ENCODE results near the gene SLC17A2.
"Not testable (repeated sequence)": the region's sequence is repeated elsewhere in the genome, so short reads cannot be mapped to it uniquely, and the experiment has no call there.

SLC17A2 gene

GRCh38 chr6:25950297-25950696 lies 19.8 kb upstream of the SLC17A2 start:
- DNase-seq, result no peak

DNA sequence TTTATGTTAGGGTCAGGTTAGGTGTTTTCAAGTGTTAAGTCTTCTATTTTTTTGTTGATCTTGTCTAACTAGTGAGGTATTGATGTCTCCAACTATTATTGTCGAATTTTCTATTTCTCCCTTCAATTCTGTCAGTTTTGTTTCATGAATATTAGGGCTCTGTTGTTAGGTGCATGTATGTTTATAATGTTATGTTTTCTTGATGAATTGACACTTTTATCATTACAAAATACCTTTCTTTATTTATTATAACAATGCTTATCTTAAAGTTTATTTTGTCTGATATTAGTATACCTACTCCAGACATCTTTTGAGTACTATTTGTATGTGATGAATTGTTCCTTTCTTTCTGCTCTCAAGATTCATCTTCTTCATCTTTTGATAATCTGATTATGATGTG lies 19.2 kb upstream of the SLC17A2 start:
- DNase-seq, result no peak

DNA sequence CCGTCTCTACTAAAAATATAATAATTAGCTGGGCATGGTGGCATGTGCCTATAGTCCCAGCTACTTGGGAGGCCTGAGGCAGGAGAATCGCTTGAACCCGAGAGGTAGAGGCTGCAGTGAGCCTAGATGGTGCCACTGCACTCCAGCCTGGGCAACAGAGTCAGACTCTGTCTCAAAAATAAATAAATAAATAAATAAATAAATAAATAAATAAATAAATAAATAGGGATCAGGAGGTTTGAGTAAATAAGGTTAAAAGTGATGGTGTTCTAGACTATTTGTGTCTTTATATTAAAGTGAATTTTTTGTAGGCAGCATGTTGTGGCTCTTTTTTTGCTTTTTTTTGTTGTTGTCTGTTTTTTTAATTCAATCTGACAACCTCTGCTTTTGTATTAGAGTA lies 17.0 kb upstream of the SLC17A2 start:
- not testable (repeated sequence) for DNase-seq

- no peak for DNase-seq
These were observed 16.1 kb upstream of the SLC17A2 start for GRCh38 chr6:25946631-25947030.

DNA sequence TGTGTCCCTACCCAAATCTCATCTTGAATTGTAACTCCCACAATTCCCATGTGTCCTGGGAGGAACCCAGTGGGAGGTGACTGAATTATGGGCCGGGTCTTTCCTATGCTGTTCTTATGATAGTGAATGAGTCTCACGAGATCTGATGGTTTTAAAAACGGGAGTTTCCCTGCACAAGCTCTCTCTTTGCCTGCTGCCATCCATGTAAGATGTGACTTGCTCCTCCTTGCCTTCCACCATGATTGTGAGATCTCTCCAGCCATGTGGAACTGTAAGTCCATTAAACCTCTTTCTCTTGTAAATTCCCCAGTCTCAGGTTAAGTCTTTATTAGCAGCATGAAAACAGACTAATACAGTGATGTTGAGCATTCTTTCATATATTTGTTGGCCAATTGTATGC lies 15.2 kb upstream of the SLC17A2 start:
- not testable (repeated sequence) for DNase-seq

- DNase-seq, result no peak
These were observed 14.4 kb upstream of the SLC17A2 start for GRCh38 chr6:25944688-25945574.

DNA sequence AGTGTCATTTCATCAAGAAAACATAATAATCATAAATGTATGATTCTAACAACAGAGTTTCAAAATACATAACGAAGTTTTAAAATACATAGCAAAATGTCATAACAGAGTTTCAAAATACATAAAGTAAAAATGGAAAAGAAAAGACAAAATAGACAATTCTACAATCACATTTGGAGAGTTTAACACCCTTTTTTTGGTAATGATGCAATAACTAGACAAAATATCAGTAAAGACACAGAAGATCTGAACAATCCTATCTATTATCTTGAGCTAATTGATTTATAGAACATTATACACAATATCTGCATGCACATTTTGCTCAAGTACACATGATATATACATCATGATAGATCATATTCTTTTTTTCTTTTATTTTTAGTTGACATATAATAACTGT lies 13.4 kb upstream of the SLC17A2 start:
- no peak for DNase-seq

- no peak for DNase-seq
These were observed 12.2 kb upstream of the SLC17A2 start for GRCh38 chr6:25942561-25943147.

- DNase-seq, result no peak
These were observed 9.1 kb upstream of the SLC17A2 start for GRCh38 chr6:25939593-25939992.

DNA sequence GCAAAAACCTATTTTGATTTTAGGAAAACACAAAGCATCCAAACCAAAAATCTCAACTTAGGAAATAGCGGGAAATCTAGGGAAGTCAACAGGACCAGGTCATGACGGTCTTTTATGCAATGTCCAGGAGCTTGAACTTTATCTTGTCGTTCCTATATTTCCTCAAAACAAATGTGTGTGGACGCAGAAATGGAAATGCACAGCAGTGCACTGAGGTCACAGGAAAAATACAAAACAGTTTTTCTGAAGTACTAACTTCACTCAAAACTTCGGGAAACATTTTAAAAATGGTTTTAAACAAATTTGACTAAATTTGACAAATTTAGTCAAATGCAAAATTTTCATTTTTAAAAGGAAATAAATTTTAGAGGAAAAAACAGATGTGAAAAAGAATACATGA lies 5.5 kb upstream of the SLC17A2 start:
- DNase-seq, result no peak

DNA sequence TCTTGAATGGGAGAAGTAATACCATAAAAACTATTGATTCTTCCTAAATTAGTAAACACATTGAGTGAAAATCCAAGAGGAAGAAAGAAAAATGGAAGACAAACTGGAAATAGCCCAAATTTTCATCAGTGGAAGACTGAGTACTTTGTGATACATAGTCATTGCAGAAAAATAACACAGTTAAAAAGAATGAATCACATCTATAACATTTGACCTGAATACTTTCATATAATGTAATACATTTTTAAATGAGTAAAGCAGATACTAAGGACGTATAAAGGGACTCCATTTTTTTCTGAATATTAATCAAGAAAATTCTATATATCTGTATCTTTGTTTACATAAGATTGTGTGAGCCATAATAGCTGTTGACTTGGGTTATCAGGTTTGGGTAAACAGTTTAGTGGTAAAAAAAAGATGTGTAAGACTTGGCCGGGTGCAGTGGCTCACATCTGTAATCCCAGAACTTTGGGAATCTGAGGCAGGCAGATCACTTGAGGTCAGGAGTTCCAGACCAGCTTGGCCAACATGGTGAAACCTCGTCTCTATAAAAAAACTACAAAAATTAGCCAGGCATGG lies 4.3 kb upstream of the SLC17A2 start:
- no peak for DNase-seq

GRCh38 chr6:25934156-25934555 lies 3.7 kb upstream of the SLC17A2 start:
- DNase-seq, result no peak

DNA sequence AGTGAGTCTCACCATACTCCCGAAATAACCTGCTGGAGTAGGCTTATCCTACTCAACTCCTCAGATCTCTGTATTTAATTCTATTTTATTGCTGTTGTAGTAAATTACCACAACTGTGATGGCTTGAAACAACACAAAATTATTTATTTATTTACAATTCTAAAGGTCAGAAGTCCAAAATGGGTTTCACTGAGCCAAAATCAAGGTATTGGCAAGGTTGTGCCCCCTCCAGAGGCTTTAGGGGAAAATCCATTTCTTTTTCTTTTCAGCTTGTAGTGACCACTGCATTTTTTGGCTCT lies 869 bp upstream of the SLC17A2 start:
- no peak for DNase-seq

DNA sequence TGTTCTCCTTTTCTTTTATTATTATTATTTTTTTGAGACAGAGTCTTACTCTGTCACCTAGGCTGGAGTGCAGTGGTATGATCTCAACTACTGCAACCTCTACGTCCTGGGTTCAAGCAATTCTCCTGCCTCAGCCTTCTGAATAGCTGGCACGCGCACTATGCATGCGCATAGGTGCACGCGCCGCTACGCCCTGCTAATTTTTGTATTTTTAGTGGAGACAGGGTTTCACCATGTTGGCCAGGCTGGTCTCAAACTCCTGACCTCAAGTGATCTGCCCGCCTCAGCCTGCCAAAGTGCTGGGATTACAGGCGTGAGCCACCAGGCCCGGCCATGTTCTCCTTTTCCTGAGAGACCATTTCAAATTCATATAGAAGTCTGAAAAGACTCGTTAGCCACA lies 706 bp downstream of the SLC17A2 start:
- not testable (repeated sequence) for DNase-seq

DNA sequence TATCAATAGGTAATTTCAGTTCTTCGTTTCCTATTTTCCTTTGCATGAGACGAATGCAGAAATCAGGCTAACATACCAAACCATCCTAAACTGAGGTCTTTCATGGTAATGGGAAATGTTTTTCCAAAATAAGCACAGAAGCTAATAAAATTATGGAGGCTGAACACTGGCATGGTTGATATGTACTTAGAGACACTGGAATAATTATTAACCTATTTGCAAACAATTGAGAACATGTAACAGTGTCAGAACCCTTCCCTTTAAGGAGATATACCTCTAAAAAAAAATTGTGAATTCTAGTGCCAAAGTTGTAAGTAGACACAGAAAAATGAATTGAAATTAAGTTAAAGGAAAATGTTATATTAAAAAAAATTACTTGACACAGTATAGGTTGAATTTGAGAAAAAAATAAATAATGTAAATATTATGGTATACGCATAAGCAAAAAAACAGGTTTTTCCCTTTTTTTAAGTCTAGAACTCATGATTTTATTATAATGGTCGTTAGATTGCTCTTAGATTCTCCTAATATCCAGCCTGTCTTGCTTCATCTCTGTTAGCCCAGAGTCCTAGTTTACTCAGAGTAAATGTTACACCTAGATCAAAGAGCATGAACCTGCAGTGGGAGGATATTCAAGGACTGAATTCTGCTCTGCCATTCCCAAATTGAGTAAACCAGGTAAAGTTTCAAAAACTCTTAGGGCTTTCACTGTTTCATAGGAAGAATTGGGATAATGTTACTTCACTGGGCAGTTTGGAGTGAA lies 1.7 kb downstream of the SLC17A2 start:
- DNase-seq, result no peak

GRCh38 chr6:25927756-25928216 lies 2.7 kb downstream of the SLC17A2 start:
- no peak for DNase-seq

- DNase-seq, result no peak
These were observed 3.3 kb downstream of the SLC17A2 start for GRCh38 chr6:25927178-25927577.

- DNase-seq, result no peak
These were observed 4.6 kb downstream of the SLC17A2 start for GRCh38 chr6:25925876-25926275.

DNA sequence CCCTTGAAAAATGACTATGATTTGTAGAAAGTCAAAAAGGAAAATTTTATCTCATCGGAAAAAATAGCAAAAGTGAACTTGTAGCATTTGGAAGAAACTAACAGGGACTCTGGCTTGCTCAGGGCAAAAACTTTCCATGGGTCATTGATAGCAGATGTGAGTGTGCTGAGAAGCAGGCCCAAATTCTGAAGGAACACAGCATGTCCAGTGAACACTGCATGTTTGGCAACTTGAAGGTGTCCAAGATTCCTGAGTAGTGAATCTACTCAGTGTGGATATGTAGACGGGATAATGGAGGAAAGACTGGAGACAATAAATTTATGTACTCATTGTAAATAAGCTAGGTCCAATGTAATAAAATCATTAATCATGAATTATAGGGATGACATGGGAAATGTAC lies 8.2 kb downstream of the SLC17A2 start:
- no peak for DNase-seq

DNA sequence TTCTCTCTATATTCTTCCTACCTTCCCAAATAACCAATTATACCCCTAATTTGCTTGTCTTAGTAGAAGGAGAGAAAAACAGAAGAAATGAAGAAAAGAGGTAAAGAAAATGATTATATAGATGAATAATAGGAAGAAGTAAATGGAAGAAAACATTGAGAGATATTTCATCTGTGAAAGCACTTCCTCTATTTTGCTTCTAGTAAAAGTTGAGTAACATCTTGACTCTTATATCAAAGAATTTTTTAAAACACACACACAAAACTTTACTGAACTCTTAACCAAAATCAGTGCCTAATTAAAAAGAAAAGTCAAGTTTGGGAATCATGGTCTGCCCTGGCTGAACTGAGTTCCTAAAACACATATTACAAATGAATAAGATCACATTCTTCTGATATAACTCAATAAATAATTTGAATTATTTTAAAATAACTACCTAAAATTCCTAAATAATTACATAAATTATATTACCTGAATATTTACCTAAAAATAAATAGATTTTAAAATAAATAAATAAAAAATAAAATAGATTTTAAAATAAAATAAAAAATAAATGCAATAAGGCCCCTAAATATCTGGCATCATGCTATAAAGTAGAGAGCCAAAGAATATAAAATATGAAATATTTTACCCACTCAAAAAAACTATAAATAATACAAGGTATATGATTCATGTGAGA lies 8.8 kb downstream of the SLC17A2 start:
- no peak for DNase-seq

DNA sequence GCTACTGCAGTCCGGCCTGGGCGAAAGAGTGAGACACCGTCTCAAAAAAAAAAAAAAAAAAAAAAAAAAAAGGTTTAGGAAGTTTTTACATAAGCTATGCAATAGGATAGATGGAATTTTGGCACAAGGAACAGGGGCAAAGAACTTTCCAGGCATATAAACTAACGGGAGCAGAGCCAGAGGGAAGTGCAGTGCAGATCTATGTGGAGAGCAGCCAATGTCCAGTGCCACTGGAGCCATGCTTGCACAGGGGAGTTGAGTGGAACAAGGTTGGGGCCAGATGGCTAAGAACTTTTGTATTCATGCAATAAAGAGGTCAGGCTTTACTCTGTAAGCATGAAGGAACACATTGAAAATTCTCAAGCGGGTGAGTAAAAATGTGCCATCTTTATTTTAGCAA lies 10.8 kb downstream of the SLC17A2 start:
- no peak for DNase-seq

- DNase-seq, result no peak
These were observed 12.3 kb downstream of the SLC17A2 start for GRCh38 chr6:25918083-25918683.
